GM18907 (cell line): ENCODE results near the gene PCGF5.
"Not testable (repeated sequence)": the region's sequence is repeated elsewhere in the genome, so short reads cannot be mapped to it uniquely, and the experiment has no call there.

Experiments used
- ATAC-seq: cut with Tn5 transposase; IDR thresholded peaks from one replicate; pipeline ENCODE4 v1.9.1; 2021; ENCODE audit warnings: mild to moderate bottlenecking, moderate library complexity; ENCODE audit not compliant: unreplicated experiment

Gene PCGF5

DNA sequence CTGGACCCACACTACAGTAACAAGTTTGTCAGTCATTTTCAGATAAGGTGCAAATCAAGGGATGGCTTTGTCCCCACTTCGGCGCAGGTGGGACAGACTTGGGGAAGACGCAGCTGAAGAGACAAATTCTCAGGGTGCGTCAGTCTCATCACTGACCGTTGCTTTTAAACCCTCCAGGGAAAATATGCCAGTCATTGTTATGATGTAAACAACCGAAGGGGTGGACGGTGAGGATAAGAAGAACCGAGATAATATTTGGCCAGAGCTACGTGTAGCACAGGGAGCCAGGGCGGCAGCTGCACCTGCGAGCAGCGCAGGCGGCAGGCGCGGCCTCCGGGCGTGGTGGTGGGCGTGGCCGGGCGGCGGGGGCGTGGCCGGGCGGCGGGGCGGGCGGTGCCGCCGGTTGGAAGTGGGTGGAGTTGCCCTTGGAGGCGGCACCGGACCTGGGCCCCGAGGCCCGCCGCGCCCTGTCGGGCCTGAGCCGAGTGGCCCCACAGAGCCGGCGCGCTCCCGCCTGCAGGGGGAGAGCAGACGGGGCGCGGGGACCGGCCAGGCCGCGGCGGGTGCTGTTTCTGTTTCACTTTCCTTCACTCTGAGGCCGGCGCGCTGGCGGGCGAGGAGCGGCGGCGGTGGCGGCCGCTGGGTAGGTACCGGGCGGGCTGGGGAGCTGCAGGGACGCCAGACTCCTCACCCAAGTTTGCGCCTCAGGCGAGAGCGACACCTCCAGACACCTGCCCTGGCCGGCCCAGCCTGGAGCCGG is at the start of gene PCGF5:
Gene PCGF5, plus strand, starts transcription at position 470 of the 760 bp plus-strand sequence. CDS start 2,209 bp downstream, outside the sequence.
- ATAC-seq = peak; percentile 94

DNA sequence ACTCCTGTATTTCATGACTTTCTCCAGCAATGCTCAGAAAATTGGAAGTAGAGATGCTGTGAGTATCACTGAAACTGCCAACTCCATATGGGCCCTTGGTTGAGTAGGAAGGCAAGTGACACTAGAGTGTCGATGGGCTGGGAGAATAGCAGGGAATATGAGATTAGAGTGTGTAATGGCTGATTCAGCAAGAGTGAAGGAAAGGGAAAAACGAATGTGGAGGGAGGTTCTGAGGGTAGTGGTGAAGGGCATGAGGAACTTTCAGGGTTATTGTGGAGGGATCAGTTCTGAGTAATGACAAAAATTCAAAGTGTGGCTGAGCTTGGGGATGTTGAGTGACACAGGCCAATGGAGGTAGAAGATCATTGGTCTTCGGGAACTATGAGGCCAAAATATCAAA is 49.0 kb upstream of the PCGF5 start:
- ATAC-seq = no peak

DNA sequence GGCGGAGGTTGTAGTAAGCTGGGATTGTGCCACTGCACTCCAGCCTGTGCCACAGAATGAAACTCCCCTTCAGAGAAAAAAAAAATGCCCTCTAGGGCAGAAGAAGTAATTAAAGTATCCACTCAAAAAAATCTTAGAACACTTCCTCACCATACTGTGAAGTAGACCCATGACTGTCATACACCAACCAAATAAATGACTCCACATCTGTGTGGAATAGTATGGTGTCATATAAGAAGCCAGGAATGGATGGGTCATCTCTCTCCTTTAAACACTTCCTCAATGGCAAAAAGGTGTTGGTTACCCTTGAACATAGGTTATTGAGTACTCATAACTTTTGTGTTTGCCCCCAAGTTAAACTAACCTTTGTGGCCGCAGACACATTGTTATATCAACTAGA is 48.1 kb upstream of the PCGF5 start:
- ATAC-seq = no peak

DNA sequence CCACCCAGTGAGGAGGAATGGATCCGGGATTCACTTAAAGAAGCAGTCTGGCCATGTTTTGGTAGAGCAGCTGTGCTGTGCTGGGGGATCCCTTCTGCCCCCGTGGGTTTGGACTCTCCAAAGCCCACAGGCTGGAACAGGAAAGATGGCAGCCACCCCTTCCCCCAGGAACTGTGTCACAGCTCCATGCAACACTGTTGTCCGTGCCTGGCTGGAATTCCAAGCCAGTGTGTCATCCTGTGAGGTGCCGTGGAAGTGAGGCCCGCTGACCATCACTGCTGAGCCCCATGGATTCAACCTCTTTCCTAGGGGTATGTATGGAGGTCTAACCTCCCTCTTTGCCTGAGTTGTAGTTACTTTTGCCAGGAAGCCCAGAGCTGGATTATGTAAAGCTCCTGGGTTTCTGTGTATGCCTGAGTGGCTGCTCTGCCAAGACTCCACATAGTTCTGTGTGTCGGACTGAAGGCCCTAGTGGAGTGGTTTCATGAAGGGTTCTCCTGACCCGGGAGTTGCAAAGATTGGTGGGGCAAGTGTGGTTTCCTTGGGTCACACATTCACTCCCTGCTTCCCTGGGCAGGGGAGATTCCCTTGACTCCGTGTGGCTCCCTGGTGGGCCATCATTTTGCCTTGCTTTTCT is 35.1 kb upstream of the PCGF5 start:
- ATAC-seq = no peak

GRCh38 chr10:91187156-91187555 is 33.3 kb upstream of the PCGF5 start:
- no peak for ATAC-seq

DNA sequence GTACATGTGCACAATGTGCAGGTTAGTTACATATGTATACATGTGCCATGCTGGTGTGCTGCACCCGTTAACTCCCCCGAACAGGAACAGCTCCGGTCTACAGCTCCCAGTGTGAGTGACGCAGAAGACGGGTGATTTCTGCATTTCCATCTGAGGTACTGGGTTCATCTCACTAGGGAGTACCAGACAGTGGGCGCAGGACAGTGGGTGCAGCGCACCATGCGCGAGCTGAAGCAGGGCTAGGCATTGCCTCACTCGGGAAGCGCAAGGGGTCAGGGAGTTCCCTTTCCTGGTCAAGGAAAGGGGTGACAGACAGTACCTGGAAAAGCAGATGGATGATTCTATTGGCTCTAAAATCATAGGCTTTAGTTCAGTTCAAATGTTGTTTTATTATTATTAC is 32.5 kb upstream of the PCGF5 start:
- ATAC-seq = not testable (repeated sequence)

- ATAC-seq = no peak
Measured at GRCh38 chr10:91188889-91189288, 31.6 kb upstream of the PCGF5 start.

GRCh38 chr10:91190388-91190870 is 30.0 kb upstream of the PCGF5 start:
- no peak for ATAC-seq

DNA sequence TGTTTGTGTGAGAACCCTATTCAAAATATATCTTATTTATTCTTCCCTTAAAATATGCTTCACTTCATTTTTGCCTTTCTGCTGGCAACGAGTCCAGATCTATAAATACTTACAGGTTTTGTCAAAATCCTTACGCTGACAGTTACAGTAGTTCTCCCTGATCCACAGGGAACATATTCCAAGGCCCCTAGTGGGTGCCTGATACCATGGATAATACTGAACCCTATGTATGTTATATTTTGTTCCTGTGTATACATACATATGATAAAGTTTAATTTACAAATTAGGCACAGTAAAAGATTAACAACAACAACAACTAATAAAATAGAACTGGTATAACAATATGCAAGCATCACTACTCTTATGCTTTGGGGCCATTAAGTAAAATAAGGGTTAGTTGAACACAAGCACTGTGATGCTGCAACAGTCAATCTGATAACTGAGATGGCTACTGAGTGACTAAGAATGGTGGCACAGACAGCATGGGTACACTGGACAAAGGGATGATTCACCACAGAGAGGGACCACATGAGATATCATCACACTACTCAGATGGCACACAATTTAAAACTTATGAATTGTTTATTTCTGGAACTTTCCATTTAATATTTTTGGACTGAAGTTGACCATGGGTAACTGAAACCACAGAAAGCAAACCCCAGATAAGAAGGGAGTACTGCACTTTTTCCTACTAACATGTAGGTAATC is 29.4 kb upstream of the PCGF5 start:
- peak; percentile 74 for ATAC-seq

DNA sequence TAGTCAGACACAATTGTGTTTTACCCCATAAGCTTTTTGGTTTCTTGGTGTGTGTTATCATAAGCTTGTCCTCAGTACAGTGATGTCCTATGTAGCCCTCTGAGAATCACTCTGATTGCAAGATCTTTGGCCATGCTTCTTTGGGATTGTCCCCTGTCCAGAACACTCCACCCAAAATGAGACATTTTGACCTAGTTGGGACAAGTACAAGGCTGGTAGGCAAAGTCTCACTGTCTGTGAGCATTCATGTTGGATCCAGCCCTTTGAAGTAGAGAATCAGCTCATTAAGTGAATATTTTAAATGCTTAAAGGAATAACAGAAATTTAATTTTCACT is 28.9 kb upstream of the PCGF5 start:
- ATAC-seq = peak; percentile 18

- no peak for ATAC-seq
Measured at GRCh38 chr10:91194497-91195179, 25.8 kb upstream of the PCGF5 start.

- ATAC-seq = no peak
Measured at GRCh38 chr10:91196268-91197048, 24.0 kb upstream of the PCGF5 start.

DNA sequence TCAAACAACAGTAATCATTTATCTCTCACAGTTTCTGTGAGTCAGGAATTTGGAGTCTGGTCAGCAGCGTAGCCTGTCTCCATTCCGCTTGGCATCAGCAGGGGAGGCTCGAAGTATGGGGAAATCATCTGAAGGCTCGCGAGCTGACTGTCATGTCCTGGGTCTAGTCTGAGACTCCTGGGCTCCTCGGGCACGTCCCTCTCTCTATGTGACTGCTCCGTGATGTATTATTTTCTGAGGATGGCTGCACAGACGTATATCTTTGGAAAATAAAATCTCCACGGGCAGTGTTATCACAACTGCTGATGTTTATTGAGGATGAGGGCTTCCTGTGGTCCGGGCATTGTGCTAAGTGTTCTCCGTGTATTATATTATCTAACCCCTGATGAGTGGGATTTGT is 23.3 kb upstream of the PCGF5 start:
- no peak for ATAC-seq

- peak; percentile 78 for ATAC-seq
Measured at GRCh38 chr10:91198781-91199180, 21.7 kb upstream of the PCGF5 start.

GRCh38 chr10:91200314-91201212 is 19.9 kb upstream of the PCGF5 start:
- peak; percentile 6 for ATAC-seq

- ATAC-seq = peak; percentile 48
Measured at GRCh38 chr10:91201213-91201996, 19.1 kb upstream of the PCGF5 start.

- ATAC-seq = peak; percentile 57
Measured at GRCh38 chr10:91206427-91206826, 14.0 kb upstream of the PCGF5 start.

- ATAC-seq = peak; percentile 29
Measured at GRCh38 chr10:91206837-91207474, 13.5 kb upstream of the PCGF5 start.
